ENCODE results near the gene SYT6. TPM values are rescaled to one million over a fixed set of nuclear protein-coding genes. Genes with fewer than 3 reads are reported as not detected.
A peak's percentile ranks its signal among the peaks of the same experiment; 100 is the strongest.

Gene SYT6
- total and polyA plus RNA-seq, 2 of the 13 experiments (the other 11 are each of a cell fraction or from before 2014, with no cell fraction given), result not detected

- FAIRE-seq, result no peak
- no peak overlapping the region for H3K4me2 ChIP-seq (ENCODE audit: low read depth, low read length)
Observed at GRCh38 chr1:114094363-114094634, 59.4 kb downstream of the SYT6 start.

DNA sequence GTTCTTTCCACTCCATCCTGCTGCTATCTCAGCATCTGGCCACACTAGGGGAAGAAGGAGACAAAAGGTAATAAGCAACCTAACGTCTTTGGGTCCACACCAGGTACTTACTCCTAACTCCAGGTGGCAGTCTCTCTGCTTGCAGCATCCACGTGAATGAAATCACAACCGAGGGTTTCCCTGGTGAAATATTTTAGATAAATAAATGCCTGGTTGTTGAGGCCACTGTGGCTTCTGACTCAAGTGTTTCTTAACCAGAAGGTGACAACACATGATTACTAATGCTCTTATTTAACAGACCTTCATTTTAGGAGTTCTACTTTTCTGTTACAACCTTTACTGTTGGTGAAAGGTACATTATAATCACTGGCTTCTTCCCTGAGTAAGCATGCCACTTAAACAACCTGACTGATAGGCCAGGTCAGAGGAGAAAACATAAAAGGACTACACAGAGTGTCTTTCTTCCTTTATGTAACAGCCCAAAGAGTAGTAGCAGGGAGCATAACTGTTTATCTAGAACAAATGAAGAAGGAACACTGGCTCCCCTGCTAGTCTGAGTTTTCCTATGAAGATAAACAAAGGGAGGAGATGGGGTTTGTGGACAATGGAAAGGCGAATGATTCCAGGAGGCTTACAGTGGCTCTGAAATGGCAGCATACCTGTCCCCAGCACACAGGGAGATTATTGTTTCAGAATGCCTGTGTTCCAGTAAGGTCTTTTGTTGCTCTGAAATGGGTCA, 59.9 kb downstream of the SYT6 start:
- ATAC-seq (no peak), DNase-seq (ENCODE audit: low spot score) (peak; percentile 5), FAIRE-seq (no peak)
- no peaks in the 10 kb centered on the region for H3K9me3 ChIP-seq (ENCODE audit: low read length)
- BruUV-seq (replicated peaks), result no TSS peak
- no peaks in the 10 kb centered on the region for H4K20me1 ChIP-seq (ENCODE audit: insufficient read depth, low read length)
- ChIA-PET CTCF (ENCODE audit: low intra/inter-chr PET ratio, low total read pairs) (no interaction called here), POLR2A (no interaction called here)
- H3K4me2 ChIP-seq (ENCODE audit: low read depth, low read length), result no peak overlapping the region
- peaks cover 0 to 16% of the 10 kb centered on the region in 2 experiments; a peak in 2 of 5 replicates for H3K27me3 ChIP-seq (ENCODE audit: control insufficient read depth in 1 of 2, insufficient read depth in 2 of 2, low read length in 2 of 2)
- H2AFZ ChIP-seq (ENCODE audit: low read length), result no peak overlapping the region
- H3K9ac ChIP-seq (ENCODE audit: insufficient read depth, low read depth, low read length), result no peak overlapping the region
- TF ChIP-seq PRPF4 (IDR thresholded peaks at IDR 0.05; ENCODE audit: low read depth, low read length, poor library complexity, severe bottlenecking) (no peak), SALL2 (CRISPR knock-in tag; IDR thresholded peaks at IDR 0.05) (no peak), STAG1 (CRISPR knock-in tag; IDR thresholded peaks at IDR 0.05) (0 out of 2 replicates have a peak, but pooled peaks have one; percentile 20), ZNF512 (CRISPR knock-in tag; IDR thresholded peaks at IDR 0.05) (no peak)
- in situ Hi-C loops (cut with HindIII; ENCODE audit: extremely low pct_ligation_motif_present, low pct_unique_long_range_greater_than_20kb), result no loop called here
- no peak overlapping the region for H3K27ac ChIP-seq (ENCODE audit: extremely low read length, insufficient read depth, low read length)
- H3K4me1 ChIP-seq (ENCODE audit: insufficient read depth, low read length), result no peaks in the 10 kb centered on the region
- H3K4me3 ChIP-seq (replicated peaks in 1 of 3; ENCODE audit: insufficient read depth in 1 of 3, low read depth in 2 of 3, low read length in 3 of 3), result no peak overlapping the region
- H3K36me3 ChIP-seq (replicated peaks in 1 of 2; ENCODE audit: control insufficient read depth in 1 of 2, insufficient read depth in 2 of 2, low read length in 2 of 2), result no peaks in the 10 kb centered on the region
- intact Hi-C loops (cut with micrococcal nuclease; ENCODE audit: unreplicated experiment), result no loop called here
- H3K79me2 ChIP-seq (ENCODE audit: insufficient read depth, low read length), result no peaks in the 10 kb centered on the region
- WGBS (ENCODE audit: low lambda C conversion rate), result 9% methylated on average over 4 of the region's 4 CpGs

More at GRCh38 chr1:114094363-114094634, 59.4 kb downstream of the SYT6 start:
- Histone ChIP-seq H3K27me3 (ENCODE audit: control insufficient read depth in 1 of 2, insufficient read depth in 2 of 2, low read length in 2 of 2) (peaks cover 0 to 16% of the 10 kb centered on the region in 2 experiments; a peak in 2 of 5 replicates), H3K27ac (ENCODE audit: extremely low read length, insufficient read depth, low read length) (no peak overlapping the region), H3K79me2 (ENCODE audit: insufficient read depth, low read length) (no peaks in the 10 kb centered on the region), H2AFZ (ENCODE audit: low read length) (no peak overlapping the region), H3K9me3 (ENCODE audit: low read length) (no peaks in the 10 kb centered on the region), H4K20me1 (ENCODE audit: insufficient read depth, low read length) (no peaks in the 10 kb centered on the region), H3K4me1 (ENCODE audit: insufficient read depth, low read length) (no peaks in the 10 kb centered on the region), H3K9ac (ENCODE audit: insufficient read depth, low read depth, low read length) (no peak overlapping the region), H3K4me3 (replicated peaks in 1 of 3; ENCODE audit: insufficient read depth in 1 of 3, low read depth in 2 of 3, low read length in 3 of 3) (no peak overlapping the region), H3K36me3 (replicated peaks in 1 of 2; ENCODE audit: control insufficient read depth in 1 of 2, insufficient read depth in 2 of 2, low read length in 2 of 2) (no peaks in the 10 kb centered on the region)
- ChIA-PET CTCF (ENCODE audit: low intra/inter-chr PET ratio, low total read pairs) (no interaction called here), POLR2A (no interaction called here)
- no TSS peak for BruUV-seq (replicated peaks)
- TF ChIP-seq ZFP37 (CRISPR knock-in tag; IDR thresholded peaks at IDR 0.05; ENCODE audit: borderline replicate concordance), result no peak
- no peak for TF ChIP-seq ZNF629 (CRISPR knock-in tag; conservative IDR thresholded peaks at IDR 0.05)
- no peak for TF ChIP-seq TSC22D2 (CRISPR knock-in tag; IDR thresholded peaks at IDR 0.05; ENCODE audit: borderline replicate concordance)
- TF ChIP-seq ZNF749 (CRISPR knock-in tag; IDR thresholded peaks at IDR 0.05; ENCODE audit: borderline replicate concordance), result no peak
- in situ Hi-C loops (cut with HindIII; ENCODE audit: extremely low pct_ligation_motif_present, low pct_unique_long_range_greater_than_20kb) (no loop called here), intact Hi-C loops (cut with micrococcal nuclease; ENCODE audit: unreplicated experiment) (no loop called here)
- ATAC-seq, result no peak
- no peak for DNase-seq (ENCODE audit: low spot score)
- 42% methylated on average over 4 of the region's 4 CpGs for WGBS (ENCODE audit: low lambda C conversion rate)

All from HepG2 (cell line).